Trophoblast cell (in vitro differentiated cells and primary cell): ENCODE results near the gene RAB3GAP2.

Source experiments
- DNase-seq, 2 donors: peaks; one replicate each; pipeline ENCODE4 v3.0.0-alpha.2; 2016
- H2AFZ ChIP-seq: 2 replicates; pipeline ENCODE4 v1.6.1; 2013; ENCODE audit warnings: low read length, moderate library complexity, mild to moderate bottlenecking; ENCODE audit not compliant: insufficient read depth, poor library complexity
- H2AK5ac ChIP-seq: 2 replicates; pipeline ENCODE4 v1.6.1; 2013; ENCODE audit warnings: mild to moderate bottlenecking, low read length
- H2BK120ac ChIP-seq: 2 replicates; pipeline ENCODE4 v1.6.1; 2013; ENCODE audit warnings: low read length, mild to moderate bottlenecking, moderate library complexity; ENCODE audit not compliant: insufficient read depth, poor library complexity
- H2BK12ac ChIP-seq: 2 replicates; pipeline ENCODE4 v1.6.1; 2013; ENCODE audit warnings: mild to moderate bottlenecking, low read length, moderate library complexity
- H2BK5ac ChIP-seq: 2 replicates; pipeline ENCODE4 v1.6.1; 2013; ENCODE audit warnings: low read length, low read depth, moderate library complexity, mild to moderate bottlenecking; ENCODE audit not compliant: poor library complexity
- H3K14ac ChIP-seq: 2 replicates; pipeline ENCODE4 v1.6.1; 2013; ENCODE audit warnings: mild to moderate bottlenecking, low read length
- H3K18ac ChIP-seq: 2 replicates; pipeline ENCODE4 v1.6.1; 2013; ENCODE audit warnings: mild to moderate bottlenecking, low read length
- H3K23ac ChIP-seq: 2 replicates; pipeline ENCODE4 v1.6.1; 2013; ENCODE audit warnings: low read length
- H3K27ac ChIP-seq: 2 replicates; pipeline ENCODE4 v1.5.1; 2013; ENCODE audit warnings: low read depth, mild to moderate bottlenecking, inconsistent platforms, low read length, moderate library complexity
- H3K27me3 ChIP-seq: 2 replicates; pipeline ENCODE4 v1.6.1; 2013; ENCODE audit warnings: inconsistent platforms, mild to moderate bottlenecking, low read length, moderate library complexity; ENCODE audit not compliant: insufficient read depth
- H3K36me3 ChIP-seq, 2 experiments: 1 replicate in 1 of 2; 2 replicates in 1 of 2; pipeline ENCODE4 v1.6.1; 2013; ENCODE audit warnings: low read length in 2 of 2, mild to moderate bottlenecking in 2 of 2, moderate library complexity in 1 of 2; ENCODE audit not compliant: insufficient read depth in 2 of 2, control insufficient read depth in 1 of 2
- H3K4ac ChIP-seq: 2 replicates; pipeline ENCODE4 v1.6.1; 2013; ENCODE audit warnings: low read depth, mild to moderate bottlenecking, low read length, moderate library complexity
- H3K4me1 ChIP-seq, 2 experiments: 1 replicate in 1 of 2; 2 replicates in 1 of 2; pipeline ENCODE4 v1.6.1; 2013; ENCODE audit warnings: low read length in 2 of 2, mild to moderate bottlenecking in 2 of 2, moderate library complexity in 1 of 2; ENCODE audit not compliant: insufficient read depth in 2 of 2, control insufficient read depth in 1 of 2
- H3K4me2 ChIP-seq: 2 replicates; pipeline ENCODE4 v1.6.1; 2013; ENCODE audit warnings: inconsistent platforms, mild to moderate bottlenecking, low read length, moderate library complexity
- H3K4me3 ChIP-seq: 2 replicates; pipeline ENCODE4 v1.5.1; 2013; ENCODE audit warnings: mild to moderate bottlenecking, low read depth, low read length, inconsistent platforms
- H3K79me1 ChIP-seq: one replicate; pipeline ENCODE4 v1.6.1; 2013; ENCODE audit warnings: low read length
- H3K79me2 ChIP-seq: 2 replicates; pipeline ENCODE4 v1.6.1; 2013; ENCODE audit warnings: low read length, mild to moderate bottlenecking; ENCODE audit not compliant: control insufficient read depth, insufficient read depth, poor library complexity
- H3K9ac ChIP-seq: 2 replicates; pipeline ENCODE4 v1.6.1; 2013; ENCODE audit warnings: mild to moderate bottlenecking, low read length
- H3K9me3 ChIP-seq: 2 replicates; pipeline ENCODE4 v1.6.1; 2013; ENCODE audit warnings: low read depth, mild to moderate bottlenecking, control low read depth, inconsistent platforms, low read length; ENCODE audit not compliant: insufficient read depth
- H4K12ac ChIP-seq: 2 replicates; pipeline ENCODE4 v1.6.1; 2013; ENCODE audit warnings: low read depth, mild to moderate bottlenecking, low read length, moderate library complexity
- H4K8ac ChIP-seq: 2 replicates; pipeline ENCODE4 v1.6.1; 2013; ENCODE audit warnings: low read depth, mild to moderate bottlenecking, low read length, moderate library complexity
- H4K91ac ChIP-seq: one replicate; pipeline ENCODE4 v1.6.1; 2013; ENCODE audit warnings: low read depth, mild to moderate bottlenecking, low read length, moderate library complexity
- WGBS: extraction: QIAGEN DNeasy Blood & Tissue Kit; methylation state at CpG from one replicate; pipeline ENCODE4 v1.1.7; 2013; ENCODE audit warnings: missing lambda C conversion rate; ENCODE audit not compliant: insufficient read length, insufficient coverage; ENCODE audit errors: extremely low coverage; 5-methylcytosine and 5-hydroxymethylcytosine counted together

RAB3GAP2 gene

GRCh38 chr1:220153147-220153546, 119.1 kb downstream of the RAB3GAP2 start:
- H3K9me3 ChIP-seq: no peaks in the 10 kb centered on the region
- no peak overlapping the region for H4K12ac ChIP-seq
- no peak overlapping the region for H3K4me2 ChIP-seq
- H3K79me2 ChIP-seq: no peaks in the 10 kb centered on the region
- no peak overlapping the region for H2AK5ac ChIP-seq
- H3K79me1 ChIP-seq: no peaks in the 10 kb centered on the region
- no peak overlapping the region for H4K91ac ChIP-seq
- no peak overlapping the region for H3K9ac ChIP-seq
- no peak overlapping the region for H4K8ac ChIP-seq
- no peak overlapping the region for H2BK12ac ChIP-seq
- H3K36me3 ChIP-seq: peaks cover 14 to 20% of the 10 kb centered on the region in 2 experiments
- no peak overlapping the region for H2BK120ac ChIP-seq
- no peak overlapping the region for H3K23ac ChIP-seq
- DNase-seq: no peak
- no peaks in the 10 kb centered on the region for H3K4me1 ChIP-seq
- H3K4ac ChIP-seq: no peak overlapping the region
- no peak overlapping the region for H3K27ac ChIP-seq
- no peak overlapping the region for H2BK5ac ChIP-seq
- H3K4me3 ChIP-seq: no peak overlapping the region
- no peak overlapping the region for H3K18ac ChIP-seq
- no peak overlapping the region for H2AFZ ChIP-seq
- no peaks in the 10 kb centered on the region for H3K27me3 ChIP-seq
- no peak overlapping the region for H3K14ac ChIP-seq

GRCh38 chr1:220151454-220151853, 120.8 kb downstream of the RAB3GAP2 start:
- Histone ChIP-seq H4K12ac (no peak overlapping the region), H3K4me2 (no peak overlapping the region), H3K4ac (no peak overlapping the region), H3K18ac (no peak overlapping the region), H3K4me3 (no peak overlapping the region), H3K79me2 (no peaks in the 10 kb centered on the region), H2AFZ (no peak overlapping the region), H3K79me1 (no peaks in the 10 kb centered on the region), H3K9ac (no peak overlapping the region), H2BK12ac (no peak overlapping the region), H3K14ac (no peak overlapping the region), H3K23ac (no peak overlapping the region), H4K8ac (no peak overlapping the region), H2BK120ac (no peak overlapping the region), H3K9me3 (no peaks in the 10 kb centered on the region), H2BK5ac (no peak overlapping the region), H2AK5ac (no peak overlapping the region), H3K4me1 (no peaks in the 10 kb centered on the region), H3K27ac (no peak overlapping the region), H3K36me3 (peaks cover 16 to 17% of the 10 kb centered on the region in 2 experiments), H3K27me3 (no peaks in the 10 kb centered on the region), H4K91ac (no peak overlapping the region)
- WGBS: no CpG with 5 or more reads among the region's 3 CpGs
- DNase-seq: no peak

GRCh38 chr1:220149742-220150141, 122.5 kb downstream of the RAB3GAP2 start:
- H3K27me3 ChIP-seq: no peaks in the 10 kb centered on the region
- H2BK12ac ChIP-seq: no peak overlapping the region
- H4K12ac ChIP-seq: no peak overlapping the region
- no peak overlapping the region for H4K91ac ChIP-seq
- no CpG with 5 or more reads among the region's 1 CpG for WGBS
- H3K79me2 ChIP-seq: no peaks in the 10 kb centered on the region
- no peak overlapping the region for H3K4ac ChIP-seq
- no peak overlapping the region for H3K23ac ChIP-seq
- no peak overlapping the region for H4K8ac ChIP-seq
- H2AFZ ChIP-seq: no peak overlapping the region
- H3K36me3 ChIP-seq: peaks cover 13 to 14% of the 10 kb centered on the region in 2 experiments
- no peak overlapping the region for H3K14ac ChIP-seq
- H3K79me1 ChIP-seq: no peaks in the 10 kb centered on the region
- H3K4me2 ChIP-seq: no peak overlapping the region
- H2AK5ac ChIP-seq: no peak overlapping the region
- no peak overlapping the region for H3K18ac ChIP-seq
- H3K9ac ChIP-seq: no peak overlapping the region
- no peak for DNase-seq
- no peaks in the 10 kb centered on the region for H3K4me1 ChIP-seq
- no peak overlapping the region for H3K4me3 ChIP-seq
- no peak overlapping the region for H2BK120ac ChIP-seq
- no peaks in the 10 kb centered on the region for H3K9me3 ChIP-seq
- H3K27ac ChIP-seq: no peak overlapping the region
- no peak overlapping the region for H2BK5ac ChIP-seq

GRCh38 chr1:220144051-220144450, 128.2 kb downstream of the RAB3GAP2 start:
- Histone ChIP-seq H3K4me2 (no peak overlapping the region), H3K14ac (no peak overlapping the region), H3K18ac (no peak overlapping the region), H3K23ac (no peak overlapping the region), H3K9ac (no peak overlapping the region), H2BK120ac (no peak overlapping the region), H4K8ac (no peak overlapping the region), H4K12ac (no peak overlapping the region), H2BK5ac (no peak overlapping the region), H2AFZ (no peak overlapping the region), H3K36me3 (peaks cover 11 to 15% of the 10 kb centered on the region in 2 experiments), H3K79me1 (no peaks in the 10 kb centered on the region), H3K79me2 (no peaks in the 10 kb centered on the region), H4K91ac (no peak overlapping the region), H3K9me3 (no peaks in the 10 kb centered on the region), H3K4me3 (no peak overlapping the region), H3K27me3 (no peaks in the 10 kb centered on the region), H3K4me1 (no peaks in the 10 kb centered on the region), H3K4ac (no peak overlapping the region), H3K27ac (no peak overlapping the region), H2AK5ac (no peak overlapping the region), H2BK12ac (no peak overlapping the region)
- no CpG with 5 or more reads among the region's 5 CpGs for WGBS
- DNase-seq: no peak
